OCI-LY1 (cell line): Measurements from ENCODE around the gene CNTNAP2.

Experiments
- H2AFZ ChIP-seq: fragments of 200-600 bp; sonication (generic), shearing (Covaris generic); 2 replicates; pipeline ENCODE4 v1.6.0; 2014; ENCODE audit warnings: antibody characterized with exemption, mild to moderate bottlenecking, low read length
- H3F3A ChIP-seq: fragments of 200-600 bp; sonication (generic), shearing (Covaris generic); 2 replicates; pipeline ENCODE4 v1.6.0; 2014; ENCODE audit warnings: mild to moderate bottlenecking, antibody characterized with exemption, low read length, moderate library complexity; ENCODE audit not compliant: insufficient read depth
- H3K27ac ChIP-seq: fragments of 200-600 bp; sonication (generic); 2 replicates; pipeline ENCODE4 v1.5.1; 2014; ENCODE audit warnings: low read length, mixed run types, mild to moderate bottlenecking, low read depth; ENCODE audit not compliant: poor library complexity, severe bottlenecking
- H3K27me3 ChIP-seq: fragments of 200-600 bp; sonication (generic); 2 replicates; pipeline ENCODE4 v1.6.0; 2014; ENCODE audit warnings: antibody characterized with exemption, mild to moderate bottlenecking, low read length, moderate library complexity; ENCODE audit not compliant: insufficient read depth
- H3K36me3 ChIP-seq: fragments of 200-600 bp; sonication (generic); 2 replicates; pipeline ENCODE4 v1.6.1; 2014; ENCODE audit warnings: mild to moderate bottlenecking, antibody characterized with exemption, low read length, moderate library complexity, mixed read lengths; ENCODE audit not compliant: insufficient read depth
- H3K4me1 ChIP-seq: fragments of 200-600 bp; sonication (generic); 2 replicates; pipeline ENCODE4 v1.5.1; 2014; ENCODE audit warnings: mild to moderate bottlenecking, low read length, moderate library complexity; ENCODE audit not compliant: insufficient read depth, severe bottlenecking
- H3K4me2 ChIP-seq: fragments of 200-600 bp; sonication (generic), shearing (Covaris generic); 2 replicates; pipeline ENCODE4 v1.6.1; 2014; ENCODE audit warnings: low read length
- H3K4me3 ChIP-seq: fragments of 200-600 bp; sonication (generic); 2 replicates; pipeline ENCODE4 v1.5.1; 2014; ENCODE audit warnings: low read length, low read depth, mild to moderate bottlenecking, mixed read lengths; ENCODE audit not compliant: poor library complexity, severe bottlenecking
- H3K79me2 ChIP-seq: fragments of 200-600 bp; shearing (Covaris generic); 2 replicates; pipeline ENCODE4 v1.6.1; 2016; ENCODE audit warnings: mixed run types, low read length, mixed read lengths; ENCODE audit not compliant: insufficient read depth
- H3K9ac ChIP-seq: fragments of 200-600 bp; sonication (generic), shearing (Covaris generic); 2 replicates; pipeline ENCODE4 v1.6.1; 2014; ENCODE audit warnings: mild to moderate bottlenecking, low read length, mixed read lengths
- H3K9me2 ChIP-seq: fragments of 200-600 bp; sonication (generic), shearing (Covaris generic); 2 replicates; pipeline ENCODE4 v1.6.1; 2014; ENCODE audit warnings: low read depth, mild to moderate bottlenecking, low read length, mixed read lengths
- H3K9me3 ChIP-seq: fragments of 200-600 bp; shearing (Covaris generic); 2 replicates; pipeline ENCODE4 v1.6.1; 2014; ENCODE audit warnings: low read length, mixed read lengths
- H4K20me1 ChIP-seq: fragments of 200-600 bp; sonication (generic), shearing (Covaris generic); 2 replicates; pipeline ENCODE4 v1.6.0; 2016; ENCODE audit warnings: mild to moderate bottlenecking, low read length; ENCODE audit not compliant: insufficient read depth
- CTCF ChIP-seq: fragments of 200-600 bp; sonication (generic), shearing (Covaris generic); IDR thresholded peaks from 2 replicates; pipeline ENCODE4 v1.5.1; 2017; ENCODE audit warnings: mild to moderate bottlenecking, antibody characterized with exemption, low read length, moderate library complexity, mixed read lengths
- EZH2 ChIP-seq: fragments of 200-600 bp; sonication (generic), shearing (Covaris generic); IDR thresholded peaks from 2 replicates; pipeline ENCODE4 v1.8.0; 2017; ENCODE audit warnings: borderline replicate concordance, mixed run types, mild to moderate bottlenecking, antibody characterized with exemption, low read length, moderate library complexity, mixed read lengths

Gene CNTNAP2

GRCh38 chr7:148466120-148466519, 2349.5 kb downstream of the CNTNAP2 start:
- no peak overlapping the region for H3K4me3 ChIP-seq

DNA sequence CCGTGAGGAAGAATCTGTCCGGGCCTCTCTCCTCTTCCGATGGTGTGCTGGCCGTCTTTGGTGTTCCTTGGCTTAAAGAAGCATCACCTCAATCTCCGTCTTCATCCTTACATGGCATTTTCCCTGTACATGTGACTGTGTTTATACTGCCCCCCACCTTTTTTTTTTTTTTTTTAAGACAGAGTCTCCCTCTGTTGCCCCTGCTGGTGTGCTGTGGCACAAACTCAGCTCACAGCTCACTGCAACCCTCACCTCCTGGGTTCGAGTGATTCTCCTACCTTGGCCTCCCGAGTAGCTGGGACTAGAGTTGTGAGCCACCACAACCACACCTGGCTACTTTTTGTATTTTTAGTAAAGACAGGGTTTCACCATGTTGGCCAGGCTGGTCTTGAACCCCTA, 2352.1 kb downstream of the CNTNAP2 start:
- H3K9me2 ChIP-seq: no peaks in the 10 kb centered on the region
- H4K20me1 ChIP-seq: no peaks in the 10 kb centered on the region
- no peaks in the 10 kb centered on the region; the same call in 1 of the 2 replicates for H3K27me3 ChIP-seq
- no peak overlapping the region for H3K4me2 ChIP-seq
- H3K4me1 ChIP-seq: no peaks in the 10 kb centered on the region
- H3F3A ChIP-seq: no peaks in the 10 kb centered on the region
- no peaks in the 10 kb centered on the region for H3K79me2 ChIP-seq
- no peak overlapping the region for H3K4me3 ChIP-seq
- no peaks in the 10 kb centered on the region for H3K9me3 ChIP-seq
- H2AFZ ChIP-seq: no peak overlapping the region
- no peak overlapping the region for H3K9ac ChIP-seq
- TF ChIP-seq CTCF (no peak), EZH2 (no peak)
- no peaks in the 10 kb centered on the region for H3K36me3 ChIP-seq
- H3K27ac ChIP-seq: no peak overlapping the region

More at GRCh38 chr7:148466120-148466519, 2349.5 kb downstream of the CNTNAP2 start:
- no peaks in the 10 kb centered on the region for H4K20me1 ChIP-seq
- TF ChIP-seq EZH2 (no peak), CTCF (no peak)
- no peaks in the 10 kb centered on the region for H3F3A ChIP-seq
- no peak overlapping the region for H3K4me2 ChIP-seq
- H3K27ac ChIP-seq: no peak overlapping the region
- no peak overlapping the region for H2AFZ ChIP-seq
- no peaks in the 10 kb centered on the region for H3K36me3 ChIP-seq
- no peak overlapping the region for H3K9ac ChIP-seq
- H3K9me3 ChIP-seq: no peaks in the 10 kb centered on the region
- H3K9me2 ChIP-seq: no peaks in the 10 kb centered on the region
- no peaks in the 10 kb centered on the region for H3K4me1 ChIP-seq
- H3K79me2 ChIP-seq: no peaks in the 10 kb centered on the region
- H3K27me3 ChIP-seq: no peaks in the 10 kb centered on the region; the same call in 1 of the 2 replicates
